Epidermal melanocyte (primary cell): Measurements from ENCODE around the gene EHD4.

Source experiments
- DNase-seq: peaks from one replicate; pipeline ENCODE4 v3.0.0; 2011; ENCODE audit warnings: low spot score; ENCODE audit not compliant: insufficient read length

Gene EHD4

DNA sequence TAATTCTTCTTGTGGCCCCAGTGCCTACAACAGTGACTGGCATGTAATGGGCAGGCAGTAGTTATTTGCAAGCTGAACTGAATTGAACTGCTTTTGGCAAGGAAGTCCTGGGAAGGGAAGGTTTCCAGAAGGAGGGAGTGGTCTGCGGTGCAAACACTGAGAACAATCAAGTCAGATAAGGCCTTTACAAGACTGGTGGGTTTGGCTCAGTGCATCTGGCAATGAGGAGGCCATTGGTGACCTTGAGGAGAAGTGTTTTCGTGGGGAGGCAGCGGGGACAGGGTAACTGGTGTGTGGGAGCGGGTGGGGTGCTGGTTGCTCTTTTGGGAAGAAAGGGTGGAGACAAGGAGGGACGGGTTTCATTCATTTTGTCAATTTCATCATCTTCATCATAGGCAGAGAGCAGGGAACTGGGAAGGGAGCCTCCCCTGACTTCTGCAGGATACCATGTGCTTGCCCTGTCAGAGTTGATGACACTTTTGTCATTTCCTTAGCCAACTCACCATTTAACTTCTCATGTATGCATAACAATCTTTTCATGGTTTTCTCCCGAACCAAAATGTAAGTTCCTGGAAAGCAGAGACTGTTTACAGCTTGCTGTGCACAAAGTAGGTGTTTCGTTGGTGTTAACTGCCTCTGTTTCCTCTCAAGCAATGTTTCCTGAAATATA lies 8.4 kb upstream of the EHD4 start:
- DNase-seq: no peak

DNA sequence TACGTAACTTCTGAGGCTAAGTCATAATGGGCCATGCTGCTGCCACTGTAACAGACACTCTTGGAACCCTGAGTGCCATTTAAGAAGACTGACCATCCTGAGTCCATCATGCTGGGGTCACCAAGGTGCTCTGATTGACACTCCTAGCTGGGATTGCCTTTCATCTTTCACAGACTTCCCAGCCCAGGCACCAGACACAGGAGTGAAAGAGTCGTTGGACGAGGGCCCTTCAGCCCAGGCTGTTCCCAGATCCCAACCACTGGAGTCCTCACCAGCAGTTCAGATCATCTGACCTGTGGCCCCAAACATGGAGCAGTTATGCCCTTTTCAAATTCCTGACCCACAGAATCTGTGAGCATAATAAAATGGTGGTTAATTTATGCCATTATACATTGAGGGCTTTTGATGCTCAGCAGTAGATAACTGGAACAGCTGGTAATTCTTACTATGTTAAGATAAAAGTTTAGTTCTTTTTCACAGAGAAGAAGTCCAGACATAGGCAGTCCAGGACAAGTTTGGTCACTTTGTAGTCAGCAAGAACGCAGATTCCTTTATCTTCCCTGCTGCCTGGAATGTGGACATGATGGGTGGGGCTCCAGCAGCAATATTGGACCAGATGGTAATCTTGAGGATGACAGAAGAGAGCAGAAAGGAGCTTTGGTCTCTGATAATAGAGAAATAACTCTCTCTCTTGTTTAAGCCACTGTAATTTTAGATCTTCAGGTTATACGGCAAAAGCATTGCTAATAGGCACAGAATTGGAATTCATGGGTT lies 7.3 kb upstream of the EHD4 start:
- DNase-seq: no peak

DNA sequence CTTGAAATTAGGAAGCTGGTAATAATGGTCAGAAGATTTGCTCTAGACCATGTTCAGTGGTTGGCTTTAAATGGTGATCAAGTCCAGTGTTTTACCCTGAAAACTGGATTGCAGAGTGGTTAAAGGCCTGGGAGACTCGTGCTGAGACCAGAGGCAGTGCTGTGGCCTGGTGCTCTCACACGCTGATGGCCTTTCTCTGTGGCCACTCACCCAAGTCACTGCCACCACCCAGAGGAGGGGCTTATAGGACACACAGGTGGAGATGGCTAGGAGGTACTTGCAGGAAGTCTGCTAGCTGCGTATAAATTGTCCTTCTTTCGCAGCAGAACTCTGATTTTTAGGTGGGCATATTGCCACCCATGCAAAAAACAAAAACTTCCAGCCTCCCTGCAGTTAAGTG lies 6.2 kb upstream of the EHD4 start:
- no peak for DNase-seq

GRCh38 chr15:41977757-41978383 lies 5.5 kb upstream of the EHD4 start:
- DNase-seq: no peak

GRCh38 chr15:41975669-41976068 lies 3.3 kb upstream of the EHD4 start:
- DNase-seq: no peak

DNA sequence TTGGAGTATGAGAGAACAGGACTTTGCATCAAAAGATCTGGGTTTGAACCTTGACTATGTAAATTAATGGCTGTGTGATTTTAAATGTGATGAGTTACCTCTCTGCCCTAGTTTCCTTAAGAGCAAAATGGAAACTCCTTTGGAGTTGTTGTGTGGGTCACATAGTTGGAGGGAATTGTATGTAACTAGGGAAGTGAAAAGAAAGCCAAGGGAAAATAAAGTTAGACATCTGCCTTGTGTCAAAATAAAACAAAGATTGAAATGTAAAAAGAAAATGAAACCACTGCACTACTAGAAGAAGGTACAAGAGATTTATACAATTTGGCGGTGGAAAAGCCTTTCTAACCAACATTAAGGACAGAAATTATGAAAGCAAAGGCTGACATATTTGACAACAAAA lies 1.7 kb upstream of the EHD4 start:
- no peak for DNase-seq

DNA sequence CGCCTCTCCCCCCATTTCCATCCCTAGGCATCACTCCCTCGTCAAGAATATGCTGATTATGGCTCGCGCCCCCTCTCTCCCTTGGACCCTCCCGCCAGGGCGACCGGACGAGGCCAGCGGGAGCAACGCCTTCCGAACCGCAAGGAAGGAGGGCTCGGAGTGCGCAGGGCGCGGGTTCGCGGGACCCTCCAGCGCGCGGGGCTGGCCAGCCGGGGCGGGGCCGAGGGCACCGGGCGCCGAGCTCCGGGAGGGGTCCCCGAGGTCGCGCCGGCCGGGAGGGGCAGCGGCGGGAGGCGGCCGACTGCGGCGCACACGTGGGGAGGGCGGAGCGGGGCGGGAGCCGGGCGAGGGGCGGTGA lies 483 bp downstream of the EHD4 start:
- no peak for DNase-seq

DNA sequence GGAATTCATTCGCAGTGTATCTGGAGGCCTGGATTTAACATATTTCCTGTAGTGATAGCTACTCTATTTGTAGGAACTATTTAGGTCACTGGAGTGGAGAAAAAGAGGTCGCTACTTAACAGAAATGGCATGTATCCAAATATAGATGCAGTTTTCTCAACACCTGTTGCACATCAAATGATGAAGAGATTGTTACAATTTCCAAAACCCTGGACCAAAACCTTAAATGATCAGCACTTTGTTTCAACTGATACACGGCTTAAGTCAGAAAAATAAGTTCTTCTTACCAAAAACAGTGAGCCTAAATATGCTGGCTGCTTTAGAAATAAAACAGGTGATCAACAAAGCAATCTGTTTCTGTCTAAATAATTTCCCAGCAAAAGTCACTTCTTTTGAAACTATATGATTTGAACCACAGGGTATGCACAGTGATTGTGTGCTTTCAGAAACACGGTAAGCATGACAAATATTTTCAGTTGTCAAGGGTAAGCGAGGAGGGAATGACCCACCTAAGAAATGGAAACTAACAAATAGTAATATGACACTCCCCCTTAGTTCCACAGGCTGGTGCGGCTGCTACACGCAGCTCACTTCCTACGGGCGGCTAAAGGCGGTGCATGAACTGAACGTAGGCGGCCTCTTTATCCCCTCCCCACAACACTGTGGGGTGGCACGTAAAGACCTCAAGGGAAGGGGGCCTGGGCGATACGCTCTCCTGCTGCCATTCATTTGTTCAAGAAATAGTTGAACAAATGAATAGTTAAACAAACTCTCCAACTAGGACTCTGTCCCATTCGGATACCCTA lies 1.1 kb downstream of the EHD4 start:
- DNase-seq: peak; percentile 53

DNA sequence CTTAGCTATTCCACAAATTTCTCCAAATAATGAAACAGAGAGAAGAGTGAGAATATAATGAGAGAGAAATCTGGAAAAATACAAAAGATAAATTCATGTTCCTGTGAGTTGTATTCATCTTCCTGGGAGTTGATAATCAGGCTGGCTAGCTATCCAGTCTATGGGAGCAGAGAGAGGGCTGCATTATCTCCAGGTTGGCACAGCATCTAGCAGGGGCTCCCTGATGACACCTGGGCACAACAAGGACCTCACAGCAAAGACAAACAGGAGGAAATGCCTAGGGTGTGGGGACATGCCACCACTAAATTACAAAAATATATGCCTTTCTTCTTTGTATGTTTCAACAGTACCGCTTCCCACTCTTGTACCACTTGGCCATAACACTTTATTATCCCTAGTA lies 1.9 kb downstream of the EHD4 start:
- no peak for DNase-seq

DNA sequence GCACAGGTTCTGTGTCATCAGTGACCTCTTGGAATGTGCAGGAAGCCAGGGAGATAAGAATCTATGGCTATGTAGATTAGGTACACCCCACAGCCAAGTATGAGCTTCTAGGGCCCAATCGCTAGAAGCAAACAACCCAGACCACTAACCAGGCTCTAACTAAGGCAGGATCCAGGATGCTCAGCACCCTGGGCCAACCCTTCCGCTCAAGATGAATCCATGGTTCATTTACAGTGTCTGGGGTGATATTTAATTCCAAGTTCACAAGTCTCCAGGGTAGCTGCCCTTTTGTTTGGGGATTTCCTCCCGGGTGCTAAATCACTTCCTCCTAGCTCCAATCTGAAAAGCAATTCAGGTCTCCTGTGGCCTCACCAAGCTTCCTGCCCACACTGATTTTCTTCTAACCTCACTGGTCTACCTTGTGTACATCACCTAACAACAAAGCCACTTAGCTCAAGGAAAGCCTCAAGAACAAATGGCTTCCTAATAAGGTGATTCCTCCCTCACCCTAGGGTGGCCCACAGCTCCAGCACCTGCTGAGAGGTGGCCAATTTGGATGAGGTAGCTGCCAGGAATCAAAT lies 2.4 kb downstream of the EHD4 start:
- DNase-seq: no peak

DNA sequence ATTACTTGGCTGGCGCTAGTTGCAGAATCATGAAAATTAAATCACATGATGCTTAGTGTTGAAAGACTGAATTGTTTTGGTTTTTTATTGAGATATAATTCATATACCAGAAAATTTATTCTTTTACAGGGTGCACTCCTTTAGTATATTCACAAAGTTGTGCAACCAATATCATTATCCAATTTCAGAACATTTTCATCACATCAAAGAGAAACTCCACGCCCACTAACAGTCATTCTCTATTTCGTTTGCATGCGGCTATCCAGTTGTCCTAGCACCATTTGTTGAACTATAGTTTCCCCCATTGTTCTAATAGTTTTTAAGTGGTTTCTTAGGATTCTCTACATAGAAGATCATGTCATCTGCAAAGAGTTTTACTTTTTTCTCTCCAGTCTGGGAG lies 3.7 kb downstream of the EHD4 start:
- DNase-seq: no peak

DNA sequence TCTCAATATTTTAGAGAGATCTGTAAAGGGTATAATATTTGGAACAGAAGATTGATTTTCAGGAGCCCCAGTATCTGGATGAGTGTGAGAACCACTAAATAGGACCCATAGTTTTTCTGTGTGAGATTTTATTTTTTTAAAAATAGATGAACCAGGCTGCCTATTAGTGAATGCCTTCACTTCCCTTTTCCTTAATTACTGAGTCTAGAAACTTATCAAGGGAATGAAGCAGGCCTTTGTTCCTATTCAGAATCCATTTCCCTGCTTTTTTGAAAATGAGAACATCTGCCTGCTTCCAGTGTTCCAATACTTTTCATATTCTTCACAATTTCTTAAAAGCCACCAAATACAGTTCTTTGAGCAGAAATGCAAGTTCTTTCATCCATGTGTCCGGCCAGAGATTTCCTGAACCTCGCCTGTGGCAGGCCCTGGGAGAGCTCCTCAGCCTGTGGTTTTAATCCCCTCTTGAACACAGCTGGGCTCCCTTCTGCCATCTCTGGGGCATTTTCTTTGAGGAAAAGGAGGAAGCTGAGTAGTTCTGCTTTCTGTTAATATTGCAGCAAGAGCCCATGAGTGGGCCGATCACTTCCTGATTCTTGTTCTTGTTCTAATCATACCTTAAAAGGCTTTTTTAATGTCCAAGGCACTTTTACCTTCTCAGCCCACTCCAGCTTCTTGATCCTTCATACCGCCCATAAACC lies 4.7 kb downstream of the EHD4 start:
- peak; percentile 51 for DNase-seq

GRCh38 chr15:41966920-41967465 lies 5.4 kb downstream of the EHD4 start:
- DNase-seq: no peak

DNA sequence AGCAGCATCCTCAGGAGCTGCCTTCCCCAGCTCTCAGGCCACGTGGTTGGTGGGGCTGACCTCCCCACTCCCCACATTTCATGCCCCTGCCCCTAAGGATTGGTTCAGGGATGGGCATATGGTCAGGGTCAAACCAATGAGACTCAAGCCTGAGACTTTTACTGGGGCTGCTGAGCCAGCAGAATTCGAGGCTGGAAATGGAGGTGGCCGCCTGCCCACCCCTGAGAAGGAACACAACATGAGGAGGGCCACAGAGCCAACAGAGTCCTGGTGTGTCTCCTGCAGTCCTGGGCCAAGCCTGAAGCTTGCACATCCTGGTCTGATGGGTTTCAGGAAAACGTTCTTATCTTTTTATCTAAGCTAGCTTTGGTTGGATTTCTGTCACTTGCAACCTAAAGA lies 5.9 kb downstream of the EHD4 start:
- no peak for DNase-seq

DNA sequence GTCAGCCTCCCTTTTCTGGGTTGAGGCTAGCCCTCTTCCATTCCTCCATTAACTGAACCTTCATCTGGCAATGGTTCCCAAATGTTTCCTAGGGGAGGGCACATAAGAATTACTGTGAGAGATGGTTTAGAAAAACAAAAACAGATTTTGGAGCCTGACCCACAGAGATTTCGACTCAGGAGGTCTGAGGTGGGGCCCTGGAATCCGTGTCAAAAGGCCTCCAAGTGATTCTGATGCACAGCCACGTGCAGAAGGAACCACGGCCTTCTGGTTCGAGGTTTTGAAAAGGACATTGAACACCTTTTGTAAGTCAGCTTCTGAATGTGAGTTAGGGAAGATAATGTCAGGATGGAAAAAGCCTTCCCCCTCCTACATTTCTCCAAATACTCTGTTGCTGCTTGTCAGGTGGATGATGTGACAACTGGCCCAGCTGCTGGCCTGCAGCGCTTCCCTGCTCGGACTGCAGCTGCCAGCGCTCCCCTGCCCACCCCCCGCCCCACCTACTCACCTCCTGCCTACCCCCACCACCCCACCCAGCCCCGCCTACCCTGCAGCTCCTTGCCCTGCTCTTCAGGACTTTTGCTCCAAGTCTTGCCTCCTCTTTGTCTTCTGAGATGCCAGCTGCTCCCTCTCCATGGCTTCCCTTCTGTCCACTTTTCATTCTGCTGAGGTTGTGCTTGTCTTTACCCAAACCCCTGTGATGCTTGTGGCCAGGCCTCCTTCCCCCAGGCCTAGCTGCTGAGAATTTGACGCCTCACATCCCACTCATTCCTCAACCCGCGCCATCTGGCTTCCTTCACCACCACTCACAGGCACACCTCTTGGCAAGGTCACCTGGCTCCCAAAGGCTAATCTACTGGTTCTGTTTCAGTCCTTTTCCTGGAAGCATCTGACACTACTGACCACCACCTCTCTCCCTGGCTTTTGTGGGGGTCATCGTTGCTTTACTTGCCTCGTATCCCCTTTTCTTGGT lies 6.6 kb downstream of the EHD4 start:
- no peak for DNase-seq

GRCh38 chr15:41961595-41962202 lies 10.7 kb downstream of the EHD4 start:
- no peak for DNase-seq

DNA sequence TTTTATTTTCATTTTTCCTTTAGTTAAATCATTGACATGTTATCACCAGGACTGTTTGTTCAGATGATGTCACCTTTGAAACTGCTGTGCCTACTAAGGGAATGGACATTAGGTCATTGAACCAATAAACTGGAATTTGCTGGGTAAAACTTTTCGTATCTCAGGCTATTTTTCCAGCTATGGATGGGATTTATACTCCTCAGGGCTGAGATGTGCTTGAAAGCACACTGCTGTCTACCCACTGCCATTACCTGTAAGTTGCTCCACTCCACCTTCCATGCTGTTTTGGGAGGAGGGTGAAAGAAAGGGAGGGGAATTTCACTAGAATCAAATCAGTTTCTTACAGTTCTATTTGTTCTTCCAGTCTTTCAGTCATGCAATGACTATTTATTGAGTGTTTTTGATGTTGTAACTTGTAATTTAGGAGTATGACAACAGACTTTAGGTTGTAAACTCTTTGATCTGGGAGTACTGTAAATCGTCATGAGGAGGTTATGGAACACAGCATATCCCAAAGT lies 11.3 kb downstream of the EHD4 start:
- no peak for DNase-seq

DNA sequence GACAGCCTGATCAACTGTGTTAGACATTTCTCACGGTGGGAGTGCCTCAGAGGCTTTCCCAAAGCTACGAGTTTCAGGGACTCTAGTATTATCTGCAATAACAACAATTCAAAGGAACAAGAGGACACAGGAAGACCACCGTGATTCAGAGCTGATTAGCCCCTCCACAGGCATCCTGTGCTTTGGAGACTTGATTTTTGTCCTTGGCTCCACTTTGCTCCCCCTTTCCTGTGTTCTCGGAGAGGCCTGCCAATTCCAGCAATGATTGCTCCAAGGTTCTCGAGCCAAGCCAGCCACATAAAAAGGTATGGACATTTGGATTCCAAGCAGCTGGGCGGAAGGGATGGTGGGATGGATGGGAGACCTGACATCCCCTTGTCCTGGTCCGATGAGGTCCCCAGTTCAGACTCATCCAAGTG lies 14.3 kb downstream of the EHD4 start:
- DNase-seq: no peak
